ENCODE measurements around the gene STX2.

- TF ChIP-seq POLR2A (IDR thresholded peaks at IDR 0.05) = no peak
- TF ChIP-seq, protein P1, sequence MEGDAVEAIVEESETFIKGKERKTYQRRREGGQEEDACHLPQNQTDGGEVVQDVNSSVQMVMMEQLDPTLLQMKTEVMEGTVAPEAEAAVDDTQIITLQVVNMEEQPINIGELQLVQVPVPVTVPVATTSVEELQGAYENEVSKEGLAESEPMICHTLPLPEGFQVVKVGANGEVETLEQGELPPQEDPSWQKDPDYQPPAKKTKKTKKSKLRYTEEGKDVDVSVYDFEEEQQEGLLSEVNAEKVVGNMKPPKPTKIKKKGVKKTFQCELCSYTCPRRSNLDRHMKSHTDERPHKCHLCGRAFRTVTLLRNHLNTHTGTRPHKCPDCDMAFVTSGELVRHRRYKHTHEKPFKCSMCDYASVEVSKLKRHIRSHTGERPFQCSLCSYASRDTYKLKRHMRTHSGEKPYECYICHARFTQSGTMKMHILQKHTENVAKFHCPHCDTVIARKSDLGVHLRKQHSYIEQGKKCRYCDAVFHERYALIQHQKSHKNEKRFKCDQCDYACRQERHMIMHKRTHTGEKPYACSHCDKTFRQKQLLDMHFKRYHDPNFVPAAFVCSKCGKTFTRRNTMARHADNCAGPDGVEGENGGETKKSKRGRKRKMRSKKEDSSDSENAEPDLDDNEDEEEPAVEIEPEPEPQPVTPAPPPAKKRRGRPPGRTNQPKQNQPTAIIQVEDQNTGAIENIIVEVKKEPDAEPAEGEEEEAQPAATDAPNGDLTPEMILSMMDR (IDR thresholded peaks at IDR 0.05 in 4 of 5, conservative IDR thresholded peaks at IDR 0.05 in 1 of 5) = no peak
Observed at GRCh38 chr12:130770413-130771028, 68.5 kb downstream of the STX2 start.

All from gastrocnemius medialis (tissue), 4 donors.